ENCODE results near the gene RRAS2.
A peak's percentile ranks its signal among the peaks of the same experiment; 100 is the strongest.
"Not testable (repeated sequence)": the region's sequence is repeated elsewhere in the genome, so short reads cannot be mapped to it uniquely, and the experiment has no call there.

Gene RRAS2

DNA sequence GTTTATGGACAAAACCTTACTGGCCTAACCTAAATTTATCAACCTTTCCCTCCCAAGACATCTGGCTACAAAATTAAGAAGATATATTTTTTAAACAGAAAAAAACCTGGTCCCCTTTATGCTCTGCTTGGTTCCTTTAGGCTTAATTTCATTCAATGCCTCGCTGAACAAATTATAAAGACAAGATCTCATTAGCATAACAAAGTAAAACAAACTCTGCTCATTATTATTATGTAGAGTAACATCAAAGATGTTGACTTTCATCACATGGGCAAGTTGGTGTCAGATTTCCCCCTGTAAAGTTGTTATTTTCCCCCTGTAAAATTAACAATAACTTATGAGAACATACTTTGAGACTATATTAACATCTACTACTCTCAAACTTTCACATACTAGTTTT is 11.0 kb downstream of the RRAS2 start:
- no peak for DNase-seq (ENCODE audit: low read depth)
- no peak overlapping the region for H3K4me3 ChIP-seq (ENCODE audit: low read length)
- TF ChIP-seq, protein P1, sequence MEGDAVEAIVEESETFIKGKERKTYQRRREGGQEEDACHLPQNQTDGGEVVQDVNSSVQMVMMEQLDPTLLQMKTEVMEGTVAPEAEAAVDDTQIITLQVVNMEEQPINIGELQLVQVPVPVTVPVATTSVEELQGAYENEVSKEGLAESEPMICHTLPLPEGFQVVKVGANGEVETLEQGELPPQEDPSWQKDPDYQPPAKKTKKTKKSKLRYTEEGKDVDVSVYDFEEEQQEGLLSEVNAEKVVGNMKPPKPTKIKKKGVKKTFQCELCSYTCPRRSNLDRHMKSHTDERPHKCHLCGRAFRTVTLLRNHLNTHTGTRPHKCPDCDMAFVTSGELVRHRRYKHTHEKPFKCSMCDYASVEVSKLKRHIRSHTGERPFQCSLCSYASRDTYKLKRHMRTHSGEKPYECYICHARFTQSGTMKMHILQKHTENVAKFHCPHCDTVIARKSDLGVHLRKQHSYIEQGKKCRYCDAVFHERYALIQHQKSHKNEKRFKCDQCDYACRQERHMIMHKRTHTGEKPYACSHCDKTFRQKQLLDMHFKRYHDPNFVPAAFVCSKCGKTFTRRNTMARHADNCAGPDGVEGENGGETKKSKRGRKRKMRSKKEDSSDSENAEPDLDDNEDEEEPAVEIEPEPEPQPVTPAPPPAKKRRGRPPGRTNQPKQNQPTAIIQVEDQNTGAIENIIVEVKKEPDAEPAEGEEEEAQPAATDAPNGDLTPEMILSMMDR (conservative IDR thresholded peaks at IDR 0.05; ENCODE audit: low read length) = no peak

GRCh38 chr11:14347494-14347893 is 11.5 kb downstream of the RRAS2 start:
- TF ChIP-seq, protein P1 (conservative IDR thresholded peaks at IDR 0.05; ENCODE audit: low read length) = no peak
- DNase-seq (ENCODE audit: low read depth) = no peak
- H3K4me3 ChIP-seq (ENCODE audit: low read length) = no peak overlapping the region

GRCh38 chr11:14346303-14346955 is 12.6 kb downstream of the RRAS2 start:
- TF ChIP-seq, protein P1 (conservative IDR thresholded peaks at IDR 0.05; ENCODE audit: low read length) = no peak
- no peak for DNase-seq (ENCODE audit: low read depth)
- H3K4me3 ChIP-seq (ENCODE audit: low read length) = no peak overlapping the region

- DNase-seq (ENCODE audit: low read depth) = no peak
- H3K4me3 ChIP-seq (ENCODE audit: low read length) = no peak overlapping the region
- TF ChIP-seq, protein P1 (conservative IDR thresholded peaks at IDR 0.05; ENCODE audit: low read length) = no peak
Measured at GRCh38 chr11:14345668-14346067, 13.3 kb downstream of the RRAS2 start.

DNA sequence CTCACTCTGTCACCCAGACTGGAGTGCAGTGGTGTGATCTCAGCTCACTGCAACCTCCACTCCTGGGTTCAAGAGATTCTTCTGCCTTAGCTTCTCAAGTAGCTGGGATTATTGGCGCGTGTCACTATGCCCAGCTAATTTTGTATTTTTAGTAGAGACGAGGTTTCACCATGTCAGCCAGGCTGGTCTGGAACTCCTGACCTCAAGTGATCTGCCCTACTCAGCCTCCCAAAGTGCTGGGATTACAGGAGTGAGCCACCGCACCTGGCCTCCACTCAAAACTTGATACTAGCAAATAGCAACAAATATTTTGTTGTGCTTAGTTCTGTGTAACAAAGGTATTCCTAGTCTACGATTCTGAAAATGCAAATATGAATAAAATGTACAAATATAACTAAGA is 14.0 kb downstream of the RRAS2 start:
- DNase-seq (ENCODE audit: low read depth); H3K4me3 ChIP-seq (ENCODE audit: low read length): not testable (repeated sequence)

DNA sequence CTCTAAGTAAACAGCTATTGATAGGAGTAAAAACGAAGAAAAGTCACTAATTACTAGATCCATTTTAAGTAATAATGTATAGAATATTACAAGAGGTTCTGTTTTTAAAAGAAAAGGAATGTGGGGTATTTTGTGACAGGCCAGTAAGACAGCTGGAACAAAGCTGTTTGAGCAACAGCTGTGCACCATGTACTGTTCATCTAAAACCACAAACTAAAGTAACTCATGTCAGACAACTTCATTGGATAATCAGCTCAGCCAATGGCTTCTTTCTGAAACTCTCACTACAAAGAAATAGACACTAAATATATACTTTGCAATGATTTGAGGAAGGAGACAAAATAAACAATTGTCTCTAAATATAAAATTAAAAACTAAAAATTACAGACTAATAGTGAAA is 16.1 kb downstream of the RRAS2 start:
- TF ChIP-seq, protein P1 (conservative IDR thresholded peaks at IDR 0.05; ENCODE audit: low read length) = no peak
- H3K4me3 ChIP-seq (ENCODE audit: low read length) = no peak overlapping the region
- peak; percentile 73 for DNase-seq (ENCODE audit: low read depth)

GRCh38 chr11:14341968-14342367 is 17.0 kb downstream of the RRAS2 start:
- no peak for DNase-seq (ENCODE audit: low read depth)
- TF ChIP-seq, protein P1 (conservative IDR thresholded peaks at IDR 0.05; ENCODE audit: low read length) = no peak
- no peak overlapping the region for H3K4me3 ChIP-seq (ENCODE audit: low read length)

GRCh38 chr11:14340721-14341120 is 18.3 kb downstream of the RRAS2 start:
- no peak for DNase-seq (ENCODE audit: low read depth)
- TF ChIP-seq, protein P1 (conservative IDR thresholded peaks at IDR 0.05; ENCODE audit: low read length) = no peak
- no peak overlapping the region for H3K4me3 ChIP-seq (ENCODE audit: low read length)
